A673 (cell line): ENCODE data around the gene FAM120A.

Experiments used
- CTCF ChIP-seq: fragments of 300-800, 200-600 bp; sonication (generic); conservative IDR thresholded peaks from 2 replicates; pipeline ENCODE4 v1.5.1; 2017; ENCODE audit warnings: low read depth, mild to moderate bottlenecking, antibody characterized with exemption, low read length, moderate library complexity, mixed read lengths
- EZH2 ChIP-seq: fragments of 200-600 bp; sonication (generic); IDR thresholded peaks from 2 replicates; pipeline ENCODE4 v1.6.1; 2017; ENCODE audit warnings: borderline replicate concordance, low read depth, mild to moderate bottlenecking, mixed read lengths, antibody characterized with exemption, low read length; ENCODE audit not compliant: poor library complexity, severe bottlenecking

DNA sequence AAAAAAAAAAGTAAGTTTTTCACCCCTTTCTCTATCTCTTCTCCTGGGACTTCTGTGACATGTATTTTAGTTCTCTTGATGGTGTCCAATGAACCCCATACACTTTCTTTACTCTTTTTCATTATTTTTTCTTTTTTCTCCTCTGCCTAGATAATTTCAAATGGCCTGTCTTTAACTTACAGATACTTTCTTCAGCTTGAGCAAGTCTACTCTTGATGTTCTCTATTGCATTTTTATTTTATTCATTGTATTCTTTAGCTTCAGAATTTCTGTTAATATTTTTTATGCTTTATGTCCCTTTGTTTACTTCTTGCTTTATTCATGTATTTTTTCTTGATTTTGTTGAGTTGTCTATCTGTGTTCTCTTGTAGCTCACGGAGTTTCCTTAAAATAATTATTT lies 32.5 kb upstream of the FAM120A start:
- TF ChIP-seq CTCF: no peak
- TF ChIP-seq EZH2: no peak
